Measurements from ENCODE around the gene DAAM2. TPM values are rescaled to one million over a fixed set of nuclear protein-coding genes. Genes with fewer than 3 reads are reported as not detected.

Gene DAAM2
- polyA plus RNA-seq, 3 donors = not detected

DNA sequence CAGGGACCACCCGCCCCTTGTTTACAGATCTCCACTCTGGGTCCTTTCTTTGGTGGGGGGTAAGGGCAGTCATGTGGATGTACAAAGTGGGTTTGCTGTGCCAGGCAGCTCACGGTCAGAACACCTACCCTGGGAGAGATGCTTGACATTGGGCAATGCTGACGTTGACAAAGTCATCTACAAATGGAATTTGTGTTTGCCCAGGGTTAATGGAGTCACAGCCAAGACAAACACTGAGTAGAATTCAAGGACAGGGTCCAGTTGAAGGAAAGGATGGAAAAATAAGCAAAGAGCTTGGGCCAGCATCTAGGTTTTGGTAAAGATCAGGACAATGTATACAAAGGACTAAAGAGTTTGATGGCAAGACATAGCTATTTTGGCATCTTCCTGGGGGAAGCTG, 87.4 kb downstream of the DAAM2 start:
- Histone ChIP-seq H2AFZ (ENCODE audit: insufficient read depth, low read depth, low read length, poor library complexity, severe bottlenecking) (no peak overlapping the region), H3K79me2 (ENCODE audit: insufficient read depth, low read length) (no peaks in the 10 kb centered on the region), H4K20me1 (ENCODE audit: insufficient read depth, low read length) (no peaks in the 10 kb centered on the region), H3K27me3 (ENCODE audit: control insufficient read depth in 2 of 2, insufficient read depth in 2 of 2, low read length in 2 of 2) (no peaks in the 10 kb centered on the region), H3K36me3 (replicated peaks in 1 of 2; ENCODE audit: control insufficient read depth in 1 of 2, insufficient read depth in 2 of 2, low read length in 2 of 2) (no peaks in the 10 kb centered on the region), H3K27ac (ENCODE audit: low read depth in 1 of 2, low read length in 2 of 2) (no peak overlapping the region), H3K4me2 (replicated peaks; ENCODE audit: extremely low read depth, low read length, poor library complexity, severe bottlenecking) (no peak overlapping the region), H3K4me3 (replicated peaks in 1 of 3; ENCODE audit: low read depth in 2 of 3, low read length in 3 of 3) (no peak overlapping the region), H3K9ac (ENCODE audit: insufficient read depth, low read length, poor library complexity, severe bottlenecking) (no peak overlapping the region), H3K9me3 (replicated peaks in 1 of 2; ENCODE audit: control insufficient read depth in 1 of 2, insufficient read depth in 1 of 2, low read length in 2 of 2) (no peaks in the 10 kb centered on the region), H3K4me1 (ENCODE audit: control insufficient read depth in 1 of 2, insufficient read depth in 2 of 2, low read length in 2 of 2) (no peaks in the 10 kb centered on the region)
- 100% methylated on average over 2 of the region's 3 CpGs for WGBS (ENCODE audit: insufficient coverage)
- H3K36me3 Mint-ChIP-seq = no peaks in the 10 kb centered on the region
- no peaks in the 10 kb centered on the region for H3K4me1 Mint-ChIP-seq
- intact Hi-C loops (cut with micrococcal nuclease) = no loop called here
- H3K27ac Mint-ChIP-seq = no peak overlapping the region
- H3K9me3 Mint-ChIP-seq = peaks cover 0 to 3% (median 0%) of the 10 kb centered on the region in 7 donors
- TF ChIP-seq, protein P1, sequence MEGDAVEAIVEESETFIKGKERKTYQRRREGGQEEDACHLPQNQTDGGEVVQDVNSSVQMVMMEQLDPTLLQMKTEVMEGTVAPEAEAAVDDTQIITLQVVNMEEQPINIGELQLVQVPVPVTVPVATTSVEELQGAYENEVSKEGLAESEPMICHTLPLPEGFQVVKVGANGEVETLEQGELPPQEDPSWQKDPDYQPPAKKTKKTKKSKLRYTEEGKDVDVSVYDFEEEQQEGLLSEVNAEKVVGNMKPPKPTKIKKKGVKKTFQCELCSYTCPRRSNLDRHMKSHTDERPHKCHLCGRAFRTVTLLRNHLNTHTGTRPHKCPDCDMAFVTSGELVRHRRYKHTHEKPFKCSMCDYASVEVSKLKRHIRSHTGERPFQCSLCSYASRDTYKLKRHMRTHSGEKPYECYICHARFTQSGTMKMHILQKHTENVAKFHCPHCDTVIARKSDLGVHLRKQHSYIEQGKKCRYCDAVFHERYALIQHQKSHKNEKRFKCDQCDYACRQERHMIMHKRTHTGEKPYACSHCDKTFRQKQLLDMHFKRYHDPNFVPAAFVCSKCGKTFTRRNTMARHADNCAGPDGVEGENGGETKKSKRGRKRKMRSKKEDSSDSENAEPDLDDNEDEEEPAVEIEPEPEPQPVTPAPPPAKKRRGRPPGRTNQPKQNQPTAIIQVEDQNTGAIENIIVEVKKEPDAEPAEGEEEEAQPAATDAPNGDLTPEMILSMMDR (IDR thresholded peaks at IDR 0.05) = no peak
- no peak for DNase-seq
- H3K4me3 Mint-ChIP-seq = no peak overlapping the region
- H3K27me3 Mint-ChIP-seq (ENCODE audit: low read depth in 3 of 3) = peaks cover 2 to 5% (median 5%) of the 10 kb centered on the region in 3 donors

DNA sequence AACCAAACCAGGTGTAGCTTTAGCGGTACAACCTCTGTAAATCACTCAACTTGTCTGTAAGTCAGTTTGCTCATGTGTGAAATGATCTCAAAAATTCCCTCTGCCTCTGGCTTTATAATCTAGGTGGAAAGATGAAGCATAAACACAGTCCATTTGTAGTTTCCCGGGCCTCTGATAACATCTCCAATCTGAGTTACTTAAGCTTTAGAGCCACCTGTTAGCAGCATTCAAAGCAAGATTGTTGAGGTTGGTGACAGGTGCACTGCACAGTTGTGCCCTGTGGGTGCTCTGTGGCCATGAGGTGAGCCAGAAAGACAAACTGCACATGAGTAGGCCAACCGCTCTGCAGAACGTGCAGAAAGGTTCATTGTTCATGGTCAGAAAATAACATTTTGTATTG, 88.4 kb downstream of the DAAM2 start:
- Mint-ChIP-seq H3K4me1 (no peaks in the 10 kb centered on the region), H3K4me3 (no peak overlapping the region), H3K36me3 (no peaks in the 10 kb centered on the region), H3K9me3 (peaks cover 0 to 7% (median 0%) of the 10 kb centered on the region in 7 donors), H3K27ac (no peak overlapping the region), H3K27me3 (ENCODE audit: low read depth in 3 of 3) (peaks cover 0 to 5% (median 5%) of the 10 kb centered on the region in 3 donors)
- Histone ChIP-seq H3K27ac (ENCODE audit: low read depth in 1 of 2, low read length in 2 of 2) (no peak overlapping the region), H3K4me3 (replicated peaks in 1 of 3; ENCODE audit: low read depth in 2 of 3, low read length in 3 of 3) (no peak overlapping the region), H2AFZ (ENCODE audit: insufficient read depth, low read depth, low read length, poor library complexity, severe bottlenecking) (no peak overlapping the region), H3K4me2 (replicated peaks; ENCODE audit: extremely low read depth, low read length, poor library complexity, severe bottlenecking) (no peak overlapping the region), H4K20me1 (ENCODE audit: insufficient read depth, low read length) (no peaks in the 10 kb centered on the region), H3K4me1 (ENCODE audit: control insufficient read depth in 1 of 2, insufficient read depth in 2 of 2, low read length in 2 of 2) (no peaks in the 10 kb centered on the region), H3K79me2 (ENCODE audit: insufficient read depth, low read length) (no peaks in the 10 kb centered on the region), H3K27me3 (ENCODE audit: control insufficient read depth in 2 of 2, insufficient read depth in 2 of 2, low read length in 2 of 2) (no peaks in the 10 kb centered on the region), H3K9me3 (replicated peaks in 1 of 2; ENCODE audit: control insufficient read depth in 1 of 2, insufficient read depth in 1 of 2, low read length in 2 of 2) (no peaks in the 10 kb centered on the region), H3K9ac (ENCODE audit: insufficient read depth, low read length, poor library complexity, severe bottlenecking) (no peak overlapping the region), H3K36me3 (replicated peaks in 1 of 2; ENCODE audit: control insufficient read depth in 1 of 2, insufficient read depth in 2 of 2, low read length in 2 of 2) (no peaks in the 10 kb centered on the region)
- DNase-seq = no peak
- intact Hi-C loops (cut with micrococcal nuclease) = no loop called here
- TF ChIP-seq, protein P1 (IDR thresholded peaks at IDR 0.05) = no peak
- WGBS (ENCODE audit: insufficient coverage) = 89% methylated on average over 1 of the region's 4 CpGs

Measured in CD14-positive monocyte (primary cell).